Hepatocyte (in vitro differentiated cells): ENCODE measurements around the gene ANGPTL8. TPM values are rescaled to one million over a fixed set of nuclear protein-coding genes. Genes with fewer than 3 reads are reported as not detected.

Experiments
- DNase-seq: peaks from one replicate; pipeline ENCODE4 v3.0.0-alpha.2; 2016; ENCODE audit warnings: low spot score
- H2AFZ ChIP-seq: fragments of 200-600 bp; sonication (generic); 2 replicates; pipeline ENCODE4 v1.6.0; 2016; ENCODE audit warnings: antibody characterized with exemption, mild to moderate bottlenecking
- H3K27ac ChIP-seq: fragments of 200-600 bp; sonication (generic); 2 replicates; pipeline ENCODE4 v1.5.1; 2016; ENCODE audit warnings: mild to moderate bottlenecking
- H3K27me3 ChIP-seq: fragments of 200-600 bp; sonication (generic); 2 replicates; pipeline ENCODE4 v1.6.1; 2016
- H3K36me3 ChIP-seq: fragments of 200-600 bp; sonication (generic); replicated peaks from 2 replicates; pipeline ENCODE4 v1.5.1; 2016; ENCODE audit warnings: low read depth; ENCODE audit not compliant: insufficient read depth
- H3K4me1 ChIP-seq: fragments of 200-600 bp; sonication (generic); 2 replicates; pipeline ENCODE4 v1.5.1; 2016; ENCODE audit warnings: mild to moderate bottlenecking, moderate library complexity; ENCODE audit not compliant: insufficient read depth
- H3K4me2 ChIP-seq: fragments of 200-600 bp; sonication (generic); 2 replicates; pipeline ENCODE4 v1.6.0; 2016
- H3K4me3 ChIP-seq: fragments of 200-600 bp; sonication (generic); 2 replicates; pipeline ENCODE4 v1.5.1; 2016; ENCODE audit warnings: mild to moderate bottlenecking
- H3K79me2 ChIP-seq: fragments of 200-600 bp; sonication (generic); 2 replicates; pipeline ENCODE4 v1.6.0; 2017; ENCODE audit warnings: mild to moderate bottlenecking
- H3K9me2 ChIP-seq: fragments of 200-600 bp; sonication (generic); replicated peaks from 2 replicates; pipeline ENCODE4 v1.6.0; 2017; ENCODE audit warnings: mild to moderate bottlenecking; ENCODE audit not compliant: insufficient read depth
- H3K9me3 ChIP-seq: fragments of 200-600 bp; sonication (generic); 2 replicates; pipeline ENCODE4 v1.5.1; 2016; ENCODE audit warnings: low read depth, mild to moderate bottlenecking
- H4K20me1 ChIP-seq: fragments of 200-600 bp; sonication (generic); 2 replicates; pipeline ENCODE4 v1.6.0; 2016; ENCODE audit warnings: mild to moderate bottlenecking; ENCODE audit not compliant: insufficient read depth, poor library complexity, severe bottlenecking
- EZH2 ChIP-seq: fragments of 200-600 bp; sonication (generic); IDR thresholded peaks from 2 replicates; pipeline ENCODE4 v1.6.1; 2016; ENCODE audit warnings: antibody characterized with exemption, mild to moderate bottlenecking, borderline replicate concordance
- EZH2phosphoT487 ChIP-seq: fragments of 200-600 bp; sonication (generic); IDR thresholded peaks from one replicate; pipeline ENCODE4 v1.6.1; 2018; ENCODE audit warnings: antibody characterized with exemption, mild to moderate bottlenecking, low read depth, moderate library complexity; ENCODE audit not compliant: unreplicated experiment, severe bottlenecking
- whole genome bisulfite sequencing: methylation state at CpG from one replicate; pipeline ENCODE4 v1.1.6; 2016; ENCODE audit warnings: low lambda C conversion rate; ENCODE audit errors: missing lambda C conversion rate; 5-methylcytosine and 5-hydroxymethylcytosine counted together
- polyA plus RNA-seq: library from polyadenylated mRNA; unstranded; fragments of >200 nt; fragmentation: Nextera tagmentation; extraction: Ambion mirVana; gene quantifications from 2 replicates; pipeline ENCODE4 v1.2.1, GENCODE V29; 2016
- total RNA-seq: library from RNA; depleted of rRNA; stranded (reverse); fragments of >200 nt; gene quantifications from 2 replicates; pipeline ENCODE4 v1.2.3, GENCODE V29; 2014
- TF ChIP-seq, protein P1 (sequence below): fragments of 200-600 bp; sonication (generic); IDR thresholded peaks from 2 replicates; pipeline ENCODE4 v1.5.1; 2016; ENCODE audit warnings: antibody characterized with exemption, mild to moderate bottlenecking; ENCODE audit not compliant: poor library complexity

The ANGPTL8 gene, protein sequence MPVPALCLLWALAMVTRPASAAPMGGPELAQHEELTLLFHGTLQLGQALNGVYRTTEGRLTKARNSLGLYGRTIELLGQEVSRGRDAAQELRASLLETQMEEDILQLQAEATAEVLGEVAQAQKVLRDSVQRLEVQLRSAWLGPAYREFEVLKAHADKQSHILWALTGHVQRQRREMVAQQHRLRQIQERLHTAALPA
- total RNA-seq (24.9 and 25.5 TPM in 2 replicates), polyA plus RNA-seq (14.4 and 20.8 TPM in 2 replicates)

DNA sequence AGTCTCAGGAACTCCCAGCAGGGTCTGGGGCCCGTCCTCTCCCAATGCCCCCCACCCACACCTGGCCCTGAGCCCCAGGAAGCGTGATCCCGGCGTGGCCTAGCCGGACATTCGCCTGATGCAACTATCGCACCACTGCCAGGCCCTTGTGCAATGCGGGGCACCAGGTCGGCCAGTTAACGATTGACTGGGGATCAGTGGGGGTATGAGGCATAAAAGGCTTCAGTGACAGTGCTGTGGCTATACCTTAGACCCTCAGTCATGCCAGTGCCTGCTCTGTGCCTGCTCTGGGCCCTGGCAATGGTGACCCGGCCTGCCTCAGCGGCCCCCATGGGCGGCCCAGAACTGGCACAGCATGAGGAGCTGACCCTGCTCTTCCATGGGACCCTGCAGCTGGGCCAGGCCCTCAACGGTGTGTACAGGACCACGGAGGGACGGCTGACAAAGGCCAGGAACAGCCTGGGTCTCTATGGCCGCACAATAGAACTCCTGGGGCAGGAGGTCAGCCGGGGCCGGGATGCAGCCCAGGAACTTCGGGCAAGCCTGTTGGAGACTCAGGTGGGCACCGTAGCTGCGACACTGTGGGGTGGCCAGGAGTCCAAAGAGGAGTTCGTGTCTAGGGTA is at the start of gene ANGPTL8:
ANGPTL8 (plus strand) TSS at position 243 of the 624 bp plus-strand sequence; CDS start at position 262, 19 bp downstream.
- H3K4me3 ChIP-seq, result no peak within 1 kb of the TSS
- no peak for DNase-seq

DNA sequence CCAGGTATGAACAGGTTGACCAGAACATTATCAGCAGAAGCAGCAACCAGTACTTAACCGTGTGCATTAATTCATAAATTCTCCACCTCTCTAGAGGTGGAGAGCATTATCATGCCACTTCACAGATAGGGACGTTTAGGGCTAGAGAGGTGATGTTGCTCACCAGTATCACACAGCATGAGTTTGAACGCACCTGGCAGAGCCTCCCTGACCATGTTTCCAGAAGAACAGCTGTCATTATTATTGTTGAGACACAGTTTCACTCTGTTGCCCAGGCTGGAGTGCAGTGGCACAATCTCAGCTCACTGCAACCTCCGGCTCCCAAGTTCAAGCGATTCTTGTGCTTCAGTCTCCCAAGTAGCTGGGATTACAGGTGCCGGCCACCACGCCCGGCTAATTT is 48.9 kb upstream of the ANGPTL8 start:
- Histone ChIP-seq H3K9me3 (no peaks in the 10 kb centered on the region), H3K4me3 (no peak overlapping the region), H3K27me3 (no peaks in the 10 kb centered on the region), H3K27ac (no peak overlapping the region), H2AFZ (no peak overlapping the region), H3K4me1 (peaks cover 23% of the 10 kb centered on the region), H4K20me1 (no peaks in the 10 kb centered on the region), H3K9me2 (no peaks in the 10 kb centered on the region), H3K36me3 (no peaks in the 10 kb centered on the region), H3K4me2 (peak overlapping the region; percentile 22), H3K79me2 (peaks cover 55% of the 10 kb centered on the region)
- TF ChIP-seq, protein P1, sequence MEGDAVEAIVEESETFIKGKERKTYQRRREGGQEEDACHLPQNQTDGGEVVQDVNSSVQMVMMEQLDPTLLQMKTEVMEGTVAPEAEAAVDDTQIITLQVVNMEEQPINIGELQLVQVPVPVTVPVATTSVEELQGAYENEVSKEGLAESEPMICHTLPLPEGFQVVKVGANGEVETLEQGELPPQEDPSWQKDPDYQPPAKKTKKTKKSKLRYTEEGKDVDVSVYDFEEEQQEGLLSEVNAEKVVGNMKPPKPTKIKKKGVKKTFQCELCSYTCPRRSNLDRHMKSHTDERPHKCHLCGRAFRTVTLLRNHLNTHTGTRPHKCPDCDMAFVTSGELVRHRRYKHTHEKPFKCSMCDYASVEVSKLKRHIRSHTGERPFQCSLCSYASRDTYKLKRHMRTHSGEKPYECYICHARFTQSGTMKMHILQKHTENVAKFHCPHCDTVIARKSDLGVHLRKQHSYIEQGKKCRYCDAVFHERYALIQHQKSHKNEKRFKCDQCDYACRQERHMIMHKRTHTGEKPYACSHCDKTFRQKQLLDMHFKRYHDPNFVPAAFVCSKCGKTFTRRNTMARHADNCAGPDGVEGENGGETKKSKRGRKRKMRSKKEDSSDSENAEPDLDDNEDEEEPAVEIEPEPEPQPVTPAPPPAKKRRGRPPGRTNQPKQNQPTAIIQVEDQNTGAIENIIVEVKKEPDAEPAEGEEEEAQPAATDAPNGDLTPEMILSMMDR, result no peak
- no peak for TF ChIP-seq EZH2phosphoT487
- no peak for TF ChIP-seq EZH2
- 94% methylated on average over 8 of the region's 8 CpGs for WGBS
- DNase-seq, result no peak

More for the DNA sequence above, at the start of gene ANGPTL8:
- no peaks in the 10 kb centered on the region for H3K9me3 ChIP-seq
- H3K4me2 ChIP-seq, result no peak within 1 kb of the TSS
- 91% methylated on average over 23 of the region's 23 CpGs for WGBS
- H3K9me2 ChIP-seq, result no peaks in the 10 kb centered on the region
- H3K79me2 ChIP-seq, result no peaks in the 10 kb centered on the region
- no peak within 1 kb of the TSS for H2AFZ ChIP-seq
- H3K27me3 ChIP-seq, result no peaks in the 10 kb centered on the region
- no peaks in the 10 kb centered on the region for H4K20me1 ChIP-seq
- no peaks in the 10 kb centered on the region for H3K4me1 ChIP-seq
- no peaks in the 10 kb centered on the region for H3K36me3 ChIP-seq
- TF ChIP-seq EZH2, result no peak
- no peak for TF ChIP-seq EZH2phosphoT487
- TF ChIP-seq, protein P1, result no peak
- no peak within 1 kb of the TSS for H3K27ac ChIP-seq

DNA sequence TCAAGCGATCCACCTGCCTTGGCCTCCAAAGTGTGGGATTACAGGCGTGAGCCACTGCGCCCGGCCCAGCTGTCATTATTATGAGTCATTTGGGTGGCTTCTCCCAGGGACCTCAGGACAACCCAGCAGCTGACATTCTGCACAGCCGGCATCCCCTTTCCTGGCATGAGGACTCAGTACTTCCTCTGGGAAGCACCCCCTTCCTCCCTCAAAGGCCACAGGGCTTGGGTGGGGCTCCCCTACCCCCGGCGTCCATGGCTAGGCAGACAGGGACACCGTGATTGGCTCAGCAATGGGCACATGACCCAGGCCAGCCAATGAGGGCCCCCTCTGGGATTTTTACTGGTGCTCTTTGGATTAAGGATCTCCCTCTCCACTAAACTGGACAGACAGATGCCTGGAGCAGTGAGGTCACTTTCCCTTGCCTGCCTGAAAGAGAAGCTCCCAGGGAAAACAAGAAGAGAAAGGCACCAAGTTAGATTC is 48.1 kb upstream of the ANGPTL8 start:
- H3K4me1 ChIP-seq, result peaks cover 26% of the 10 kb centered on the region
- H3K4me3 ChIP-seq, result no peak overlapping the region
- TF ChIP-seq, protein P1, result no peak
- no peak for TF ChIP-seq EZH2
- no peaks in the 10 kb centered on the region for H3K36me3 ChIP-seq
- no peak overlapping the region for H2AFZ ChIP-seq
- H3K27me3 ChIP-seq, result no peaks in the 10 kb centered on the region
- H4K20me1 ChIP-seq, result no peaks in the 10 kb centered on the region
- H3K4me2 ChIP-seq, result no peak overlapping the region
- H3K79me2 ChIP-seq, result peaks cover 60% of the 10 kb centered on the region
- no peaks in the 10 kb centered on the region for H3K9me2 ChIP-seq
- 84% methylated on average over 8 of the region's 8 CpGs for WGBS
- H3K9me3 ChIP-seq, result no peaks in the 10 kb centered on the region
- no peak overlapping the region for H3K27ac ChIP-seq
- no peak for DNase-seq
